Measurements from ENCODE around the gene OR51E2.

GRCh38 chr11:4677948-4678347, 19.7 kb downstream of the OR51E2 start:
- TF ChIP-seq CTCF (conservative IDR thresholded peaks at IDR 0.05; ENCODE audit: low read depth in 2 of 2), result no peak
- TF ChIP-seq POLR2AphosphoS5 (IDR thresholded peaks at IDR 0.05; ENCODE audit: low read depth), result no peak
- no peak for TF ChIP-seq EZH2 (IDR thresholded peaks at IDR 0.05; ENCODE audit: low read depth, unreplicated experiment)

All from GM23338 (cell line).